ENCODE data around the gene NRIP3.

The NRIP3 gene

GRCh38 chr11:9037046-9037780, 33.4 kb upstream of the NRIP3 start:
- H3K27ac ChIP-seq (ENCODE audit: low read length) = no peak overlapping the region
- H4K20me1 ChIP-seq (ENCODE audit: insufficient read depth, low read length) = no peaks in the 10 kb centered on the region
- peaks cover 5% of the 10 kb centered on the region; the same call in 1 of the 2 replicates for H3K4me1 ChIP-seq (ENCODE audit: low read length)
- H2AFZ ChIP-seq (ENCODE audit: low read depth, low read length) = no peak overlapping the region
- H3K9me3 ChIP-seq (ENCODE audit: insufficient read depth, low read length) = no peaks in the 10 kb centered on the region
- no peaks in the 10 kb centered on the region for H3K36me3 ChIP-seq (replicated peaks; ENCODE audit: low read depth, low read length)
- TF ChIP-seq EZH2phosphoT487 (IDR thresholded peaks at IDR 0.05; ENCODE audit: low read depth) = no peak
- TF ChIP-seq, protein P1, sequence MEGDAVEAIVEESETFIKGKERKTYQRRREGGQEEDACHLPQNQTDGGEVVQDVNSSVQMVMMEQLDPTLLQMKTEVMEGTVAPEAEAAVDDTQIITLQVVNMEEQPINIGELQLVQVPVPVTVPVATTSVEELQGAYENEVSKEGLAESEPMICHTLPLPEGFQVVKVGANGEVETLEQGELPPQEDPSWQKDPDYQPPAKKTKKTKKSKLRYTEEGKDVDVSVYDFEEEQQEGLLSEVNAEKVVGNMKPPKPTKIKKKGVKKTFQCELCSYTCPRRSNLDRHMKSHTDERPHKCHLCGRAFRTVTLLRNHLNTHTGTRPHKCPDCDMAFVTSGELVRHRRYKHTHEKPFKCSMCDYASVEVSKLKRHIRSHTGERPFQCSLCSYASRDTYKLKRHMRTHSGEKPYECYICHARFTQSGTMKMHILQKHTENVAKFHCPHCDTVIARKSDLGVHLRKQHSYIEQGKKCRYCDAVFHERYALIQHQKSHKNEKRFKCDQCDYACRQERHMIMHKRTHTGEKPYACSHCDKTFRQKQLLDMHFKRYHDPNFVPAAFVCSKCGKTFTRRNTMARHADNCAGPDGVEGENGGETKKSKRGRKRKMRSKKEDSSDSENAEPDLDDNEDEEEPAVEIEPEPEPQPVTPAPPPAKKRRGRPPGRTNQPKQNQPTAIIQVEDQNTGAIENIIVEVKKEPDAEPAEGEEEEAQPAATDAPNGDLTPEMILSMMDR (IDR thresholded peaks at IDR 0.05; ENCODE audit: low read depth, low read length) = no peak
- H3K4me2 ChIP-seq (ENCODE audit: low read length) = no peak overlapping the region
- H3K9ac ChIP-seq (ENCODE audit: low read length) = no peak overlapping the region
- H3K27me3 ChIP-seq (ENCODE audit: low read depth, low read length) = peaks cover 13% of the 10 kb centered on the region; the same call in 1 of the 2 replicates
- no peak overlapping the region for H3K4me3 ChIP-seq (ENCODE audit: low read length)
- no peaks in the 10 kb centered on the region for H3K79me2 ChIP-seq (ENCODE audit: low read length)

- no peak overlapping the region for H3K4me2 ChIP-seq (ENCODE audit: low read length)
- no peak overlapping the region for H2AFZ ChIP-seq (ENCODE audit: low read depth, low read length)
- H3K27me3 ChIP-seq (ENCODE audit: low read depth, low read length) = 0 out of 2 replicates have a peak, but pooled peaks cover 5% of the 10 kb centered on the region
- H3K79me2 ChIP-seq (ENCODE audit: low read length) = no peaks in the 10 kb centered on the region
- no peak overlapping the region for H3K27ac ChIP-seq (ENCODE audit: low read length)
- H3K9ac ChIP-seq (ENCODE audit: low read length) = no peak overlapping the region
- TF ChIP-seq, protein P1 (IDR thresholded peaks at IDR 0.05; ENCODE audit: low read depth, low read length) = no peak
- TF ChIP-seq EZH2phosphoT487 (IDR thresholded peaks at IDR 0.05; ENCODE audit: low read depth) = no peak
- H3K36me3 ChIP-seq (replicated peaks; ENCODE audit: low read depth, low read length) = no peaks in the 10 kb centered on the region
- no peaks in the 10 kb centered on the region for H3K9me3 ChIP-seq (ENCODE audit: insufficient read depth, low read length)
- H4K20me1 ChIP-seq (ENCODE audit: insufficient read depth, low read length) = no peaks in the 10 kb centered on the region
- no peaks in the 10 kb centered on the region for H3K4me1 ChIP-seq (ENCODE audit: low read length)
- no peak overlapping the region for H3K4me3 ChIP-seq (ENCODE audit: low read length)
Observed at GRCh38 chr11:9030601-9031000, 26.8 kb upstream of the NRIP3 start.

DNA sequence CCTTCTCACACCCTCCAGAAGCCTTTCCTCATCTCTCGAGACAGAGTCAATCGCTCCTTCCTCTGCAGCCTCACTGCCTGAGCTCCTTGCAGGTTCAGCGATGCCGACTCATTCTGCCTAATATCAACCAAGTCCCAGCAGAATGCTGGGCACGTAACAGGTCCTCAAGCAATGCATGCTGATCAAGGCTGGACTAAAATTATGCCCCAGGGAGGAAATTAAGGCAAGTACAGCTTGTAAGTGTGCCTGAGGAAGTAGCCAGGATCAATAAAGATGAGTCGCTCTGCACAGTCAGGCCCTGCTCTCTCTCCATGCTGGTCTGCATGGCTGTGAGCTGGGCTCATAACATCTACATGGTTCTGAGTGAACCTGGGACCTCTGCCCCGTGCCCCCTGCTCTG, 25.6 kb upstream of the NRIP3 start:
- no peaks in the 10 kb centered on the region for H3K36me3 ChIP-seq (replicated peaks; ENCODE audit: low read depth, low read length)
- H3K4me1 ChIP-seq (ENCODE audit: low read length) = no peaks in the 10 kb centered on the region
- TF ChIP-seq EZH2phosphoT487 (IDR thresholded peaks at IDR 0.05; ENCODE audit: low read depth) = no peak
- TF ChIP-seq, protein P1 (IDR thresholded peaks at IDR 0.05; ENCODE audit: low read depth, low read length) = no peak
- no peaks in the 10 kb centered on the region for H3K9me3 ChIP-seq (ENCODE audit: insufficient read depth, low read length)
- no peak overlapping the region for H2AFZ ChIP-seq (ENCODE audit: low read depth, low read length)
- H3K27ac ChIP-seq (ENCODE audit: low read length) = no peak overlapping the region
- no peak overlapping the region for H3K9ac ChIP-seq (ENCODE audit: low read length)
- no peaks in the 10 kb centered on the region for H3K79me2 ChIP-seq (ENCODE audit: low read length)
- no peak overlapping the region for H3K4me2 ChIP-seq (ENCODE audit: low read length)
- H3K4me3 ChIP-seq (ENCODE audit: low read length) = no peak overlapping the region
- H4K20me1 ChIP-seq (ENCODE audit: insufficient read depth, low read length) = no peaks in the 10 kb centered on the region
- H3K27me3 ChIP-seq (ENCODE audit: low read depth, low read length) = 0 out of 2 replicates have a peak, but pooled peaks cover 5% of the 10 kb centered on the region

DNA sequence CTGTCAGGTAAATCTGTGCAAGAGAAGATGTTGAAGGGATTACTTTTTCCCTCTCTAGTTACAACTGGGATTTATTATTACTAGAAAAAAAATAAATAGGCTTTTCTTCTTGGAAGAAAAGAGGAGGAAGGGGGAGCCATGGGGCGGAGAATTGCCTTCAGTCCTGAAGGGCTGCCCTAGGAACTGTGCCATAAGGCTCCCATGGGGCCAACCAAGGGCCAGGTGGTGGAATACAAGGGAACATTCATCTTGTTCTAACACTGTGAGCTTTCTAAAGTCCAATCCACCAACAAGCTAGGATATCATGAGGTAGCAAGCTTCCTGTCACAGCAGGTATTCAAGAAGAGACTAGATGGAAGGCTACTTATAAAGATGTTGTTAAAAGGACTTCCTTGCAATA, 24.8 kb upstream of the NRIP3 start:
- Histone ChIP-seq H2AFZ (ENCODE audit: low read depth, low read length) (no peak overlapping the region), H3K9me3 (ENCODE audit: insufficient read depth, low read length) (no peaks in the 10 kb centered on the region), H3K27ac (ENCODE audit: low read length) (no peak overlapping the region), H3K4me2 (ENCODE audit: low read length) (no peak overlapping the region), H3K4me3 (ENCODE audit: low read length) (no peak overlapping the region), H3K9ac (ENCODE audit: low read length) (no peak overlapping the region), H3K27me3 (ENCODE audit: low read depth, low read length) (0 out of 2 replicates have a peak, but pooled peaks cover 4% of the 10 kb centered on the region), H3K4me1 (ENCODE audit: low read length) (no peaks in the 10 kb centered on the region), H4K20me1 (ENCODE audit: insufficient read depth, low read length) (no peaks in the 10 kb centered on the region), H3K79me2 (ENCODE audit: low read length) (no peaks in the 10 kb centered on the region), H3K36me3 (replicated peaks; ENCODE audit: low read depth, low read length) (no peaks in the 10 kb centered on the region)
- TF ChIP-seq, protein P1 (IDR thresholded peaks at IDR 0.05; ENCODE audit: low read depth, low read length) = no peak
- no peak for TF ChIP-seq EZH2phosphoT487 (IDR thresholded peaks at IDR 0.05; ENCODE audit: low read depth)

Data from OCI-LY3 (cell line).